WTC11 (cell line): Measurements from ENCODE around the gene CMTM4.
"Not testable (repeated sequence)": the region's sequence is repeated elsewhere in the genome, so short reads cannot be mapped to it uniquely, and the experiment has no call there.

Experiments
- CREM ChIP-seq: sonication (generic); formaldehyde crosslinking; IDR thresholded peaks from 2 replicates; pipeline ENCODE4 v1.8.1; 2022; ENCODE audit warnings: mild to moderate bottlenecking, missing genetic modification reagents, moderate library complexity
- FOXP1 ChIP-seq: sonication (generic); formaldehyde crosslinking; IDR thresholded peaks from 2 replicates; pipeline ENCODE4 v1.8.0; 2022; ENCODE audit warnings: missing genetic modification reagents, mild to moderate bottlenecking, moderate library complexity, borderline replicate concordance
- SOX15 ChIP-seq: fragments of 250-450 bp; sonication (Bioruptor Pico); IDR thresholded peaks from 2 replicates; pipeline ENCODE4 v1.9.0; 2021; ENCODE audit warnings: mild to moderate bottlenecking
- TCF7 ChIP-seq: sonication (generic); formaldehyde crosslinking; IDR thresholded peaks from 2 replicates; pipeline ENCODE4 v1.8.0; 2022; ENCODE audit warnings: mild to moderate bottlenecking, low read depth, missing genetic modification reagents, moderate library complexity
- ZNF121 ChIP-seq: sonication (generic); formaldehyde crosslinking; IDR thresholded peaks from 2 replicates; pipeline ENCODE4 v1.8.0; 2023; ENCODE audit warnings: missing genetic modification reagents
- ZNF416 ChIP-seq: fragments of 250-450 bp; sonication (Bioruptor Pico); IDR thresholded peaks from 2 replicates; pipeline ENCODE4 v1.9.0; 2021; ENCODE audit warnings: mild to moderate bottlenecking, inconsistent platforms
- TF ChIP-seq, protein P1 (sequence below): sonication (generic); formaldehyde crosslinking; conservative IDR thresholded peaks from 2 replicates; pipeline ENCODE4 v1.8.1; 2022; ENCODE audit warnings: mild to moderate bottlenecking, missing genetic modification reagents
- TF ChIP-seq, protein P2 (sequence below): sonication (generic); formaldehyde crosslinking; IDR thresholded peaks from 2 replicates; pipeline ENCODE4 v1.8.0; 2022; ENCODE audit warnings: mild to moderate bottlenecking, missing genetic modification reagents
- TF ChIP-seq, protein P3 (sequence below): sonication (generic); formaldehyde crosslinking; IDR thresholded peaks from 2 replicates; pipeline ENCODE4 v1.8.1; 2022; ENCODE audit warnings: mild to moderate bottlenecking, moderate library complexity, missing genetic modification reagents
- TF ChIP-seq, protein P4 (sequence below): fragments of 200-600 bp; IDR thresholded peaks from 2 replicates; pipeline ENCODE4 v1.8.0; 2022; ENCODE audit warnings: antibody characterized with exemption
- TF ChIP-seq, protein P5 (sequence below): sonication (generic); formaldehyde crosslinking; IDR thresholded peaks from 2 replicates; pipeline ENCODE4 v1.8.1; 2023; ENCODE audit warnings: mild to moderate bottlenecking, missing genetic modification reagents, moderate library complexity

DNA sequence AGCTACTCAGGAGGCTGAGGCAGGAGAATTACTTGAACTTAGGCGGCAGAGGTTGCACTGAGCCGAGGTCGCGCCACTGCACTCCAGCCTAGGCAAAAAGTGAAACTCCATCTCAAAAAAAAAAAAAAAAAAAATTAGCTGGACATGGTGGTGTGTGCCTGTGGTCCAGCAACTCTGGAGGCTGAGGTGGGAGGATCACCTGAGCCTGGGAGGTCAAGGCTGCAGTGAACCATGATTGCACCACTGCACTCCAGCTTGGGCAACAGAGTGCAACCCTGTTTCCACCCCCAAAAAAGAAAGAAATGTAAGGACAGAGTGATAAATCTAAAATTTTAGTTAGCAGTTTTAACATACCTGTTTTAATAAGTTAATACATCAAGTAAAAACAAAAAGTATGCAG lies 100.0 kb downstream of the CMTM4 start:
- TF ChIP-seq, protein P1, sequence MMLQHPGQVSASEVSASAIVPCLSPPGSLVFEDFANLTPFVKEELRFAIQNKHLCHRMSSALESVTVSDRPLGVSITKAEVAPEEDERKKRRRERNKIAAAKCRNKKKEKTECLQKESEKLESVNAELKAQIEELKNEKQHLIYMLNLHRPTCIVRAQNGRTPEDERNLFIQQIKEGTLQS (CRISPR knock-in tag): not testable (repeated sequence)
- TF ChIP-seq, protein P2, sequence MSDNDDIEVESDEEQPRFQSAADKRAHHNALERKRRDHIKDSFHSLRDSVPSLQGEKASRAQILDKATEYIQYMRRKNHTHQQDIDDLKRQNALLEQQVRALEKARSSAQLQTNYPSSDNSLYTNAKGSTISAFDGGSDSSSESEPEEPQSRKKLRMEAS (CRISPR knock-in tag): not testable (repeated sequence)
- not testable (repeated sequence) for TF ChIP-seq ZNF416, TCF7, CREM, ZNF121, FOXP1, SOX15 (CRISPR knock-in tag)
- TF ChIP-seq, protein P3, sequence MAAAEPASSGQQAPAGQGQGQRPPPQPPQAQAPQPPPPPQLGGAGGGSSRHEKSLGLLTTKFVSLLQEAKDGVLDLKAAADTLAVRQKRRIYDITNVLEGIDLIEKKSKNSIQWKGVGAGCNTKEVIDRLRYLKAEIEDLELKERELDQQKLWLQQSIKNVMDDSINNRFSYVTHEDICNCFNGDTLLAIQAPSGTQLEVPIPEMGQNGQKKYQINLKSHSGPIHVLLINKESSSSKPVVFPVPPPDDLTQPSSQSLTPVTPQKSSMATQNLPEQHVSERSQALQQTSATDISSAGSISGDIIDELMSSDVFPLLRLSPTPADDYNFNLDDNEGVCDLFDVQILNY: not testable (repeated sequence)
- TF ChIP-seq, protein P4, sequence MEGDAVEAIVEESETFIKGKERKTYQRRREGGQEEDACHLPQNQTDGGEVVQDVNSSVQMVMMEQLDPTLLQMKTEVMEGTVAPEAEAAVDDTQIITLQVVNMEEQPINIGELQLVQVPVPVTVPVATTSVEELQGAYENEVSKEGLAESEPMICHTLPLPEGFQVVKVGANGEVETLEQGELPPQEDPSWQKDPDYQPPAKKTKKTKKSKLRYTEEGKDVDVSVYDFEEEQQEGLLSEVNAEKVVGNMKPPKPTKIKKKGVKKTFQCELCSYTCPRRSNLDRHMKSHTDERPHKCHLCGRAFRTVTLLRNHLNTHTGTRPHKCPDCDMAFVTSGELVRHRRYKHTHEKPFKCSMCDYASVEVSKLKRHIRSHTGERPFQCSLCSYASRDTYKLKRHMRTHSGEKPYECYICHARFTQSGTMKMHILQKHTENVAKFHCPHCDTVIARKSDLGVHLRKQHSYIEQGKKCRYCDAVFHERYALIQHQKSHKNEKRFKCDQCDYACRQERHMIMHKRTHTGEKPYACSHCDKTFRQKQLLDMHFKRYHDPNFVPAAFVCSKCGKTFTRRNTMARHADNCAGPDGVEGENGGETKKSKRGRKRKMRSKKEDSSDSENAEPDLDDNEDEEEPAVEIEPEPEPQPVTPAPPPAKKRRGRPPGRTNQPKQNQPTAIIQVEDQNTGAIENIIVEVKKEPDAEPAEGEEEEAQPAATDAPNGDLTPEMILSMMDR: not testable (repeated sequence)
- TF ChIP-seq, protein P5, sequence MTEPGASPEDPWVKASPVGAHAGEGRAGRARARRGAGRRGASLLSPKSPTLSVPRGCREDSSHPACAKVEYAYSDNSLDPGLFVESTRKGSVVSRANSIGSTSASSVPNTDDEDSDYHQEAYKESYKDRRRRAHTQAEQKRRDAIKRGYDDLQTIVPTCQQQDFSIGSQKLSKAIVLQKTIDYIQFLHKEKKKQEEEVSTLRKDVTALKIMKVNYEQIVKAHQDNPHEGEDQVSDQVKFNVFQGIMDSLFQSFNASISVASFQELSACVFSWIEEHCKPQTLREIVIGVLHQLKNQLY: not testable (repeated sequence)
